Left ventricle myocardium inferior (tissue), 1 donor: Measurements from ENCODE around the gene ACE. TPM values are rescaled to one million over a fixed set of nuclear protein-coding genes. Genes with fewer than 3 reads are reported as not detected.
A peak's percentile ranks its signal among the peaks of the same experiment; 100 is the strongest.
"Not testable (repeated sequence)": the region's sequence is repeated elsewhere in the genome, so short reads cannot be mapped to it uniquely, and the experiment has no call there.

ENCODE experiments used
- DNase-seq: peaks from one replicate; pipeline ENCODE4 v3.0.0-alpha.2; 2020
- H3K27ac ChIP-seq: fragments of 200-600 bp; replicated peaks from 2 replicates; pipeline ENCODE4 v1.8.0; 2021
- H3K27me3 ChIP-seq: fragments of 200-600 bp; 2 replicates; pipeline ENCODE4 v1.8.0; 2021; ENCODE audit warnings: low read depth
- H3K36me3 ChIP-seq: fragments of 200-600 bp; 2 replicates; pipeline ENCODE4 v1.8.0; 2021
- H3K4me1 ChIP-seq: fragments of 200-600 bp; 2 replicates; pipeline ENCODE4 v1.8.0; 2021
- H3K4me3 ChIP-seq: fragments of 200-600 bp; 2 replicates; pipeline ENCODE4 v1.8.0; 2021; ENCODE audit warnings: mild to moderate bottlenecking, moderate library complexity
- H3K9me3 ChIP-seq: fragments of 200-600 bp; replicated peaks from 2 replicates; pipeline ENCODE4 v1.8.0; 2021
- CTCF ChIP-seq: fragments of 200-600 bp; IDR thresholded peaks from 2 replicates; pipeline ENCODE4 v1.8.0; 2021; ENCODE audit warnings: antibody characterized with exemption, mild to moderate bottlenecking, borderline replicate concordance
- intact Hi-C: fragments of 100-400 bp; cut with micrococcal nuclease; formaldehyde crosslinking; loops from one replicate; pipeline ENCODE4 v1.11.0; 2022
- total RNA-seq: library from RNA; stranded (reverse); fragmentation: NEBNext Ultra II Directional; extraction: Animal tissue kit (Norgen Biotek cat#: 25700); gene quantifications from one replicate; pipeline ENCODE4 v1.2.1, GENCODE V29; 2021
- donor health status: DM: no; HTN: yes; CAD: no; lungs with severe emphysema.

Gene ACE
- total RNA-seq, 1 donor from 2014 or later, result 6.2 TPM

- H3K4me3 ChIP-seq, result no peak overlapping the region
- H3K36me3 ChIP-seq, result no peaks in the 10 kb centered on the region
- TF ChIP-seq CTCF, result no peak
- intact Hi-C loops, result no loop called here
- no peak for DNase-seq
- H3K9me3 ChIP-seq, result no peaks in the 10 kb centered on the region
- H3K4me1 ChIP-seq, result peaks cover 64% of the 10 kb centered on the region
- H3K27ac ChIP-seq, result peak overlapping the region; percentile 88
- H3K27me3 ChIP-seq, result no peaks in the 10 kb centered on the region
Observed at GRCh38 chr17:63448655-63449054, 28.2 kb upstream of the ACE start.

DNA sequence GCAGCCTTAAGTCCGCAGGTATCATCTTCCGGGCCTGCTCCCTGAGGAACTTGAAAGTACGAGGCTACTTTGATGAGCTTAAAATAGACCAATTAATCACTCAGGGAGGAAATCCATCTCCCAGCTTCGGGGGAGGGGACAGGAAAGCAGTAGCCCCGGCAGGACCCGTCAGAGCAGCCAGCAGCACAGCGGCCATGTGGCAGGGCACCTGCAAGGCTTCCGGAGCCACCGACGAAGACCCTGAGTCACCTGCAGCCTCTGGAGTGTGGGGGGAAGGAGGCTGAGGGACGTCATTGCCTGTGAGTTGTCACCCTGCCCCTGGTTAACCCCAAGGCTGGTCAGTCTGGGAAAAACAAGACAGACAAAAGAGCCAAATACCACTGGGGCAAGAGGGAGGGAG is 26.3 kb upstream of the ACE start:
- H3K27me3 ChIP-seq, result no peaks in the 10 kb centered on the region
- DNase-seq, result no peak
- no peaks in the 10 kb centered on the region for H3K36me3 ChIP-seq
- intact Hi-C loops, result no loop called here
- no peak for TF ChIP-seq CTCF
- H3K4me3 ChIP-seq, result no peak overlapping the region
- peaks cover 58% of the 10 kb centered on the region for H3K4me1 ChIP-seq
- no peak overlapping the region for H3K27ac ChIP-seq
- H3K9me3 ChIP-seq, result no peaks in the 10 kb centered on the region

DNA sequence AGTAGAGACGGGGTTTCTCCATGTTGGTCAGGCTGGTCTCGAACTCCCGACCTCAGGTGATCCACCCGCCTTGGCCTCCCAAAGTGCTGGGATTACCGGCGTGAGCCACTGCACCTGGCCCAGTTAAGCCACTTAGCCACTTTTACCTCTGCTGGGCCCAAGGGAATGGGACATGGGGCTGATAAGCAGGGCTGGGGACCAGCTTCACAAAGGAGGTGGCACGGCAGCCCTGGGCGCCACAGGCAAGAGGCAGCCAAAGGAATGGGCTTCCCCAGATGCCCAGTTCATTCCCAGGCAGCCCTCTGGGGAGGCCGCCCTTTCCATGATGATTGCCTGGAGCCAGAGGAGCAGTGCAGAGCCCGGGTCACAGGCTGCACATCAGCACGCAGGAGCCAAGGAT is 25.7 kb upstream of the ACE start:
- no peak for TF ChIP-seq CTCF
- Histone ChIP-seq H3K9me3 (no peaks in the 10 kb centered on the region), H3K36me3 (no peaks in the 10 kb centered on the region), H3K27me3 (no peaks in the 10 kb centered on the region), H3K4me3 (no peak overlapping the region), H3K4me1 (peaks cover 52% of the 10 kb centered on the region), H3K27ac (no peak overlapping the region)
- intact Hi-C loops, result no loop called here
- no peak for DNase-seq

DNA sequence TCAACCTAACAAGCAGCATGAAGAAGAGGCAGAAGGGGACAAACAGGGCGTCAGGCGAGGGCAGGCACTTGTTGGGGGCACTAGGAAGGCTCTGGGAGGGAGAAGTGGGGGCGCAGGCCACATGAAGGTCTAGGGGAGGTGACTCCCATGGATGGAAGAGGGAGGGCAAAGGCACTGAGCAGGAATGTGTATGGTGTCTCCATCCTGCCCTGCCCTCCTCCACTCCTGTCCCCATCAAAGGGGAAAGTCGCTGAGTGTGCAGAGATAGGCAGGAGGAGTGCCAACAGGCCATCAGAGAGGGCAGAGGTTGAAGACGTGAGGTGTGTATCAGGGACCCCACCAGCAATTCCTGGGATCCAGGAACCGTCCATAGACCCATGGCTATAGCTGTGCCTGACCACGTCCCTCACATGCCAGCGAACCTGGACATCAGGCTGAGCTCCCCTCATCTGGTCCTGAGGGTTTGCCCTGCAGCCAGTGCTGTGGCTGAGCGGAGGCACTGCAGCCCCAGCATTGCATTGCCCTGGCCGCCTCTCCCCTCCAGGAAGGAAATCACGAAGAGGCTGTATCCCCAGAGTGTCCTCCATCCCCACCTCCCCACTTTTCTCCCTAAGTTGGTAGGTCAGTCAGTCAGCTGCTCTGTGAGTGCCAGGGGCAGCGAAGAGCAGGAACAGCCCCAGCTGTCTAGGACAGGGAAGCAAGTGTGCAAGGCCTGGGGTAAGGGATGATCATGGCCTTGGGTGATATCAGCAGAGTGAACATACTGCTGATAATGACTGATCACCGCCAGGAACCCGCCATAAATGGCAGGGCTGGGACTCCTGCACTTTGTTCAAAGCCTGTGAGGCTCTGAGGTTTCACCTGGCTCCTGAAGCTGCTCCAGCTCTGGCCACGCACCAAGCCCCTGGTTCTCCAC is 24.6 kb upstream of the ACE start:
- H3K36me3 ChIP-seq, result no peaks in the 10 kb centered on the region
- H3K4me1 ChIP-seq, result peaks cover 40% of the 10 kb centered on the region
- no peak for TF ChIP-seq CTCF
- intact Hi-C loops, result no loop called here
- no peak for DNase-seq
- H3K27me3 ChIP-seq, result no peaks in the 10 kb centered on the region
- H3K9me3 ChIP-seq, result no peaks in the 10 kb centered on the region
- no peak overlapping the region for H3K27ac ChIP-seq
- H3K4me3 ChIP-seq, result no peak overlapping the region

- Histone ChIP-seq H3K36me3 (no peaks in the 10 kb centered on the region), H3K27me3 (no peaks in the 10 kb centered on the region), H3K9me3 (no peaks in the 10 kb centered on the region), H3K4me3 (no peak overlapping the region), H3K27ac (no peak overlapping the region), H3K4me1 (peaks cover 33% of the 10 kb centered on the region)
- no peak for DNase-seq
- intact Hi-C loops, result no loop called here
- no peak for TF ChIP-seq CTCF
Observed at GRCh38 chr17:63452962-63453551, 23.8 kb upstream of the ACE start.

DNA sequence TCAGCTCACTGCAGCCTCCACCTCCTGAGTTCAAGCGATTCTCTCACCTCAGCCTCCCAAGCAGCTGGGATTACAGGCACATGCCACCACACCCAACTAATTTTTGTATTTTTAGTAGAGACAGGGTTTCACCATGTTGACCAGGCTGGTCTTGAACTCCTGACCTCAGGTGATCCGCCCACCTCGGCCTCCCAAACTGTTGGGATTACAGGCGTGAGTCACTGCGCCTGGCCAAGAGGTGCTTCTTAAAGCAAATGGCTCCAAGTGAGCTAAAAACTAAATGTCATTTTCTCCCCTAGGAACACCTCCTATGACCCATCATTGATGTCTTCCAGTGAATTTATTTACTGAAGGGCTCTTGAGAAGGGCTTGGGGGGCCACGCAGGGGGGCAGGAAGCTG is 22.5 kb upstream of the ACE start:
- peaks cover 24% of the 10 kb centered on the region for H3K4me1 ChIP-seq
- H3K4me3 ChIP-seq, H3K27ac ChIP-seq, H3K27me3 ChIP-seq, H3K36me3 ChIP-seq, DNase-seq, H3K9me3 ChIP-seq, intact Hi-C loops: not testable (repeated sequence)
